Activated T-helper 1 cell treated with Interleukin-2 at 50 U/mL for 16 hours (primary cell): ENCODE measurements around the gene CDH7.

ENCODE experiments used
- DNase-seq: peaks from one replicate; pipeline ENCODE4 v3.0.0-alpha.2; 2020; ENCODE audit warnings: low read depth

The CDH7 gene

GRCh38 chr18:65919663-65920062 is 168.9 kb downstream of the CDH7 start:
- no peak for DNase-seq

GRCh38 chr18:65922103-65922502 is 171.3 kb downstream of the CDH7 start:
- no peak for DNase-seq

- no peak for DNase-seq
These were observed 174.1 kb downstream of the CDH7 start for GRCh38 chr18:65924904-65925303.

GRCh38 chr18:65934874-65935273 is 184.1 kb downstream of the CDH7 start:
- no peak for DNase-seq

- DNase-seq = no peak
These were observed 185.9 kb downstream of the CDH7 start for GRCh38 chr18:65936678-65937077.

GRCh38 chr18:65937180-65937579 is 186.4 kb downstream of the CDH7 start:
- DNase-seq = no peak

- no peak for DNase-seq
These were observed 188.0 kb downstream of the CDH7 start for GRCh38 chr18:65938592-65939372.
